CD1c-positive myeloid dendritic cell (primary cell): ENCODE data around the gene NEURL1.
"Not testable (repeated sequence)": the region's sequence is repeated elsewhere in the genome, so short reads cannot be mapped to it uniquely, and the experiment has no call there.

ENCODE experiments used
- DNase-seq: peaks from one replicate; pipeline ENCODE4 v3.0.0-alpha.2; 2016; ENCODE audit errors: extremely low spot score

The NEURL1 gene

GRCh38 chr10:103465411-103466179 lies 27.9 kb upstream of the NEURL1 start:
- DNase-seq, result peak; percentile 65

DNA sequence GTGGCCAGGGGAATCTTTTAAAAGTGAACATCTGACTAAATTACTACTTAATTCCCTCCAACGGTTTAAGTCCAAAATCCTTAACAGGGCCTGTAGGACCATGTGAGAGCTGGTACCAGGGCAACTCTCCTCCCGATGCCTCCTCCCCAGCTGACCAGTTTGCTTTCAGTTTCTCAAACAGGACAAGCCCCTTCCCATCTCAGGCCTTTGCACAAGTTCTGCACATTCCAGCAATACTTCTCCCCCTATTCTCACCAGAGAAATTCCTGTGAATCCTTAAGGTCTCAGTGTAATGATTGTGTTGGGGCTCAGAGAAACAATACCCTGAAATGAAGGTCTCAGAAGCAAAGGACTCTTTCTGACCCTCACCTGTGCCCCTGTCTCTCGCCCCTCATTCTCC lies 26.8 kb upstream of the NEURL1 start:
- no peak for DNase-seq

GRCh38 chr10:103467406-103467805 lies 26.1 kb upstream of the NEURL1 start:
- no peak for DNase-seq

DNA sequence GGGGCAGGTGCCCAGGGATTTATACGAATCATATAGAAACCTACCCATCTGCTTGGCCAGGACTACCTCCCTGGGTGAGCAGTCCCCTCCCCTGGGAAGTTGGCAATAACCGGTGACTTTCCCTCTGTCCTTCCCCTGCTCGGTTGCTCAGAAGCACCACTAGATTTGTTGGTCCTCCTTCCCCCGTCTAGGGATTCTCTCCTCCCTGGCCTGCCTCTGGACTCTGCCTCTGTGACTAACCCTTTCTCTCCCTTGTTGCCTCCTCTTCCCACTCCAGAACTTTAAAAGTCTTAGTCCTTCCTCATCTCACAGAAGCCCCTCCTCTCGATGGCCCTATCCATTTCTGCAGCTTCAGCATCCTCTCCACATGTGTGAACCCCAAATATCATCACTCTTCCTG lies 24.3 kb upstream of the NEURL1 start:
- DNase-seq, result no peak

- DNase-seq, result peak; percentile 68
Observed at GRCh38 chr10:103470761-103471653, 22.5 kb upstream of the NEURL1 start.

- DNase-seq, result no peak
Observed at GRCh38 chr10:103472005-103472404, 21.5 kb upstream of the NEURL1 start.

GRCh38 chr10:103473261-103473671 lies 20.2 kb upstream of the NEURL1 start:
- DNase-seq, result no peak

GRCh38 chr10:103474077-103474476 lies 19.4 kb upstream of the NEURL1 start:
- no peak for DNase-seq

DNA sequence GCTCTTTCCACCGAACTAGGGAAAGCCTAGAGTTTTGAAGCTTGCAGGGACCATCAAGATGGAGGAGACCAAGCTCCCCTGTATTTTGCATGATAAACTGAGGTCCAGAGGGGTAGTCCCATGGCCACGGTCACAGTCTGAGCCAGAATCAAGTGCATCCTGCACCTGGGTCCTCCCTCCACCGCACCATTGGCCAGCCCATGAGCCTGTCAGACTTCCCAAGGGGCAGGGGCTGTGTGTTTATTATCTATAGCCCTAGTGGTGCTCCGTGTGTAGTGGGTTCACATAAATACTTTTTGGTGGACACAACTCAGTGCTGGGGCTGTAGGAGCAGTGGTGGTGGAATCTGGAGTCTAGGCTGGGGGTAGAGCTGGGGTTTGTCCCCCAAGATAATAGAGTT lies 18.1 kb upstream of the NEURL1 start:
- DNase-seq, result no peak

DNA sequence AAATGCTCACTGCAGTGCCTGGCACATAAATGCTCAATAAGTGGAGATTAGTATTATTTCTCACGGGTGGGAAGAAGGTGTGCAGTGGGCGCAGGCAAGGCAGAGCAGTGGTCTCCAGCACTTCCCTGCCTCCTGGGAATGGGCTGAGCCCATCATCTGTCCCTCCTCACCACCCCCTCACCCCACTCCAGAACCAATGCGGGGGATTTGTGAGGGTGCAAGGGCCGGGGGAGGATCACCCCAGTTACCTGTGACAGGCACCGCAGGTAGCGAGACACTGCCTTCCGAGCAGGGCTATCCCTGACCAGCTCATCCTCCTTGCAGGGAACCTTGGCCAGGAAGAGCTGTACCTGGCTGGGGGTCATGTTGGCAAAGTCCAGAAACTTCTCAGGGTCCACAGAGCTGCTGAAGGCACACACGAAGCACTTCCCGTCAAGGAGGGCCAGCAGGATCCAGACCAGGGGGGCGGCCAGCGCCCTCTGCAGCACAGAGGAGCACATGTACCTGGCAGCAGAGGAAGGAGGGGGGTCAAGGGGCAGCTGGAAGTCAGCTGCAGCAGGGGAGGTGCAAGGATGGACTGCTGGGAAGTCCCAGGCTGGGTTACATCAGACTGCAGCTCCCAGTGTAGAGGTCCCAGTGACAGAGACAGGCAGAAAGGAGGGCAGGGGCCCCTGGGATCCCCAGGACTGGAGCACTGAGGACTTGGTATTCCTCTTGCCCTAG lies 17.3 kb upstream of the NEURL1 start:
- no peak for DNase-seq

DNA sequence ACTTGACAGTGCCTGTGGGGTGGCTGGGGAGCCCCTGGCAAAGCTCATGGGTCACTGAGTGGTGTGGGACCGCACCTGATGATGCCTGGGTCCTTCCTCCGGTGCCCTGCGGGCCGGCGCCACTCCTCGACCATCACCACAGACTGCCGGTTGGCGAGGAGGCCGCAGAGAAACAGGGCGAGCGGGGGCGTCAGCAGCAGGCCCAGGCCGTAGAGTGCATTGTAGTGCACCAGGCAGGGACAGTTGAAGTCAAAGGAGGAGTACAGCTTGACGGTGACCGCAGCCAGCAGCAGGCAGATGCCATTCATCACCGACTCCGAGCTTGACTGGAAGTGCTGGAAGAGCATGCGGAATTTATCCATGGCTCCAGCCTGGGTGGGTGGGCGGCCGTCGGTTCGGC lies 14.8 kb upstream of the NEURL1 start:
- no peak for DNase-seq

- DNase-seq, result no peak
Observed at GRCh38 chr10:103479135-103479534, 14.4 kb upstream of the NEURL1 start, which contains the start of gene CALHM3. Gene CALHM3 (minus strand): TSS chr10:103479240. CDS start chr10:103479032, 208 bp downstream.

DNA sequence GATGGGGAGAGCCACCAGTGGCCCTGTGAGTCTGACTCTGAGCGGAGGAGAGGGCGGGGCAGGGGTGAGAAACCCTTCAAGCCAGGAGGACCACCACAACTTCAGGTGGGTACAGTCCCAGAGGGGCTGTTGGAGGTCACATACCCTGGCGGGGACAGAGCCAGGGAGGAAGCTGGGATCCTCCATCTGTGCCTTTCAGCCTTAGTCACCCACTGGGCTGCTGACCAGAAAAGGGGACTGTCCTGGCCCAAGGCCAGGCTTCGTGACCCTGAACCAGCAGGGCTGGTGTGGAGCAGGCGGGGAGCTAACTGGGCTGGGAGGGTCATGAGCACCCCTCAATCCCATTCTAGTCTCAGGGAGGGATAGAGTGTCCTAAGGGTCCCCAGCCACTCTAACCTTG lies 13.0 kb upstream of the NEURL1 start:
- no peak for DNase-seq

DNA sequence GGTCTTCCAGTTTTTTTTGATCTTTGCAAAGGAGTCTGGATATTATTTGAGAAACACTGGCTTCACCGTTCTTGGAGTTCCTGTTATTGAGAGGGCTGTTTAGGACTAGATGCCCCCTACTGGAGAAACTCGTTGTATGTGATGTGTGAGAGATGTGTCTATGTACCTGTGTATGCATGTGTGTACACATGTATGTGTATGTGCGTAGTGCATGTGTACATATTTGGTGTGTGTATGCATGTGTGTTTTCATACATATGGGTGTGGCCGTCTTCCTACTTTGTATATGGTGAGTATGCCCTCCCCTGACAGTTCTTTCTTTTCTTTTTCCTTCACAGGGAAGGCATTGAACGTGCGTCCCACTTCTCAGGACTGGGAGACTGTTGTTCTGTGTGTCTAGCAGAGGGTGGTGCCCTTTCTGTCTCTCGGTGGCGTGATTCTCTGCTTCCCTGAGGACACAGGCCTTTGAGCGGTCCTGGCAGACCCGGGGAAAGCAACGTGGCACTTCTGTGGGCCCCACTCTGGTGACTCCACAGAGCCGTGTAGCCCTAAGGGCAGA lies 11.5 kb upstream of the NEURL1 start:
- peak; percentile 82 for DNase-seq

- not testable (repeated sequence) for DNase-seq
Observed at GRCh38 chr10:103486635-103487409, 6.7 kb upstream of the NEURL1 start.

- DNase-seq, result no peak
Observed at GRCh38 chr10:103487410-103487708, 6.1 kb upstream of the NEURL1 start.

DNA sequence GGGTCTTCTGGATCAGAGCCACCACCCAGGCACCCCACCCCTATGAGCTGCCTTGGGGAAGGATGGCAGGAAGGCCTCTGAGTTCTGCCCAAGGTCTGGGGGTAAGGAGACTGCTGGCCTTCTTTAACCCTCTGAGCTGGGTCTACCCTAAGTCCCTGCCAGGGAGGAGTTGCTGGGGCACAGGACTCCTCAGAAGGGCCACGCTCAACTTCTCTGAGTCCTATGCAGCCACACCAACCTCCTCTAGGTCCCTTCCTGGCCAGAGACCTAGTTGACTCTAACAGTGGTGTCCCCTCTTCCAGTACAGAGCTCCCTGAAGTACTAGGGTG lies 2.6 kb upstream of the NEURL1 start:
- DNase-seq, result no peak

GRCh38 chr10:103491729-103492364 lies 1.7 kb upstream of the NEURL1 start:
- no peak for DNase-seq

GRCh38 chr10:103492655-103493261 lies 747 bp upstream of the NEURL1 start:
- DNase-seq, result no peak
